ENCODE results near the gene TSHR.
A peak's percentile ranks its signal among the peaks of the same experiment; 100 is the strongest.

Gene TSHR

DNA sequence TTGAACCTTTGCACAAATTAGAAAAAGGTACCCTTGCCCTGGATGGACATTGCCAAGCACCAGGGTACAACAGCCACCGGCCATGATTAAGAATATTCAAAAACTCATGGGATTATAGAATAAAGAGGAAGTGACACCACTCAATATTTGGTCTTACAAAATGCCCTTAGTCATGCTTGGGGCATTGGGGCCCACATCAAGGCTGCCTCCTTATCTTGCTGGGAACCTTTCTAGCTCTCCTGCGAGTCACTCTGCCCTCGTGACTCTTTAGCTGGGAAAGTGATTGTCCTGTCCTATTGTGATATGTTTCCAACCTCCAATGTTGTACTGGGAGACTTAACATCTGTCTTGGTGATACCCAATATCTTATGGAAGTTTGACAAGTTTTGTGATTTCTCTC is 207.5 kb downstream of the TSHR start:
- peak; percentile 13 for DNase-seq
- no peak overlapping the region for H3K4ac ChIP-seq (ENCODE audit: low read depth, low read length)
- no peak overlapping the region for H2AK5ac ChIP-seq (ENCODE audit: low read length)
- no peaks in the 10 kb centered on the region for H3K36me3 ChIP-seq (ENCODE audit: control insufficient read depth, insufficient read depth, low read length)
- no peak overlapping the region for H3K27ac ChIP-seq (ENCODE audit: low read depth, low read length)
- no peak overlapping the region for H3K56ac ChIP-seq (ENCODE audit: low read length)
- no peak overlapping the region for H3K18ac ChIP-seq (ENCODE audit: low read length)
- H4K8ac ChIP-seq (ENCODE audit: low read depth, low read length): no peak overlapping the region
- no peak overlapping the region for H3K23ac ChIP-seq (ENCODE audit: low read length)
- H3K79me1 ChIP-seq (ENCODE audit: low read length): no peaks in the 10 kb centered on the region
- H3K4me3 ChIP-seq (ENCODE audit: low read length): no peak overlapping the region
- no peaks in the 10 kb centered on the region for H3K4me1 ChIP-seq (ENCODE audit: control insufficient read depth, low read depth, low read length)
- H3K9ac ChIP-seq (ENCODE audit: low read length): no peak overlapping the region
- no peak overlapping the region for H2BK120ac ChIP-seq (ENCODE audit: low read depth, low read length)
- H3K27me3 ChIP-seq (ENCODE audit: insufficient read depth, low read length, poor library complexity): no peaks in the 10 kb centered on the region
- H2BK5ac ChIP-seq (ENCODE audit: low read length): no peak overlapping the region
- no peaks in the 10 kb centered on the region for H3K79me2 ChIP-seq (ENCODE audit: control insufficient read depth, insufficient read depth, low read length)
- no CpG with 5 or more reads among the region's 3 CpGs for WGBS (ENCODE audit: extremely low coverage, insufficient coverage, low lambda C conversion rate)
- no peak overlapping the region for H2BK15ac ChIP-seq (replicated peaks; ENCODE audit: low read depth)
- H3K4me2 ChIP-seq (ENCODE audit: low read length): no peak overlapping the region
- no peak overlapping the region for H4K5ac ChIP-seq (ENCODE audit: low read length)

DNA sequence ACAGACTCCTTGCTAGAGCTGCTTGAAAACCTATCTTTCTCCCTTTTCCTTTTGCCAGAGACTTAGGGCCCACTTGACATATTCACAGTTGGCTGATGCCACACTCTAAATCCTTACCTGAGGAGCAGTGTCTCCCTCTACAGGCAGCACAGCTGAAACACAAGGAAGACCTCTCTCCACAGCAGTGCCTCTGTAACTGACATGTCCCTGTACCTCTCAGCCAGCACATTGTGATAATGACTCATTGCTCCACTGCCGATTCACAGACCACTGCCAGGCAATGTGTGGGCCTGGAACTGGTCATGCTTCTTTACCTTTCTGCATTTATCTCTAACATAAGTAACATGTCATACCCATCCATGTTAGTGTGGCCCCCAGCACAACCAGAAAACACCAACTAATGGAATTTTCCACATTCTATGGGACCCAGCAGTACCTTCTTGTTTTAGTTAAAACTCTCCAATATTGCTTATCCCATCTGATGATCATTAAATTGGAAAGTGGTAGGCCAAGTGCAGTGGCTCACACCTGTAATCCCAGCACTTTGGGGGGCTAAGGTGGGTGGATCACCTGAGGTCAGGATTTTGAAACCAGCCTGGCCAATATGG is 208.8 kb downstream of the TSHR start:
- WGBS (ENCODE audit: extremely low coverage, insufficient coverage, low lambda C conversion rate): no CpG with 5 or more reads among the region's 1 CpG
- peak; percentile 96 for DNase-seq
- Histone ChIP-seq H3K79me2 (ENCODE audit: control insufficient read depth, insufficient read depth, low read length) (no peaks in the 10 kb centered on the region), H3K27me3 (ENCODE audit: insufficient read depth, low read length, poor library complexity) (no peaks in the 10 kb centered on the region), H3K4me3 (ENCODE audit: low read length) (no peak overlapping the region), H4K5ac (ENCODE audit: low read length) (no peak overlapping the region), H3K9ac (ENCODE audit: low read length) (no peak overlapping the region), H2AK5ac (ENCODE audit: low read length) (no peak overlapping the region), H3K4me2 (ENCODE audit: low read length) (no peak overlapping the region), H3K18ac (ENCODE audit: low read length) (no peak overlapping the region), H2BK120ac (ENCODE audit: low read depth, low read length) (no peak overlapping the region), H3K56ac (ENCODE audit: low read length) (no peak overlapping the region), H4K8ac (ENCODE audit: low read depth, low read length) (no peak overlapping the region), H3K36me3 (ENCODE audit: control insufficient read depth, insufficient read depth, low read length) (no peaks in the 10 kb centered on the region), H2BK15ac (replicated peaks; ENCODE audit: low read depth) (no peak overlapping the region), H3K79me1 (ENCODE audit: low read length) (no peaks in the 10 kb centered on the region), H3K4ac (ENCODE audit: low read depth, low read length) (no peak overlapping the region), H3K23ac (ENCODE audit: low read length) (no peak overlapping the region), H3K4me1 (ENCODE audit: control insufficient read depth, low read depth, low read length) (no peaks in the 10 kb centered on the region), H2BK5ac (ENCODE audit: low read length) (no peak overlapping the region), H3K27ac (ENCODE audit: low read depth, low read length) (no peak overlapping the region)

DNA sequence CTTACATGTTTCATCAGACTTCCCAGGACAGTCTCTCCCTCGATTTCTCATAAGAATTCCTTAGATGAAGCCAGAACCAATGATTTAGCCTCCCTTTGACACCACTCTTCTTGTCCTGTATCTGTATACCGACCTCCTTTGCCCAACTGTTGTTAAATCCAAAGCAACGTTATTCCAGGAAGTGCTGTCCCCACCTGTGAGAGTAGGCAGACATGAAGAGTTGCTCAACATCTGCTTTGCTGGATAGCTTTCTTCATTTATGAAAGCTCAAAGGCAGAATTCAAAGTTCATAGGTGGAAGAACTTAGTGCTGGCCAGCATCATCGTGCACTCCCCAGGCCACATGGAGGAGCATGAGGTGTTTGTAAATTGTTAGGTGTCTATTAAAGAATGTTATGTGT is 209.8 kb downstream of the TSHR start:
- no peaks in the 10 kb centered on the region for H3K79me1 ChIP-seq (ENCODE audit: low read length)
- no peak overlapping the region for H3K56ac ChIP-seq (ENCODE audit: low read length)
- H3K9ac ChIP-seq (ENCODE audit: low read length): no peak overlapping the region
- no peak overlapping the region for H3K4me2 ChIP-seq (ENCODE audit: low read length)
- H3K4me3 ChIP-seq (ENCODE audit: low read length): no peak overlapping the region
- no peak overlapping the region for H3K23ac ChIP-seq (ENCODE audit: low read length)
- H3K4me1 ChIP-seq (ENCODE audit: control insufficient read depth, low read depth, low read length): no peaks in the 10 kb centered on the region
- H3K36me3 ChIP-seq (ENCODE audit: control insufficient read depth, insufficient read depth, low read length): no peaks in the 10 kb centered on the region
- H4K8ac ChIP-seq (ENCODE audit: low read depth, low read length): no peak overlapping the region
- H4K5ac ChIP-seq (ENCODE audit: low read length): no peak overlapping the region
- no CpG with 5 or more reads among the region's 4 CpGs for WGBS (ENCODE audit: extremely low coverage, insufficient coverage, low lambda C conversion rate)
- H2BK5ac ChIP-seq (ENCODE audit: low read length): no peak overlapping the region
- DNase-seq: no peak
- H3K18ac ChIP-seq (ENCODE audit: low read length): no peak overlapping the region
- H3K4ac ChIP-seq (ENCODE audit: low read depth, low read length): no peak overlapping the region
- no peak overlapping the region for H2BK15ac ChIP-seq (replicated peaks; ENCODE audit: low read depth)
- H3K27ac ChIP-seq (ENCODE audit: low read depth, low read length): no peak overlapping the region
- H2BK120ac ChIP-seq (ENCODE audit: low read depth, low read length): no peak overlapping the region
- no peaks in the 10 kb centered on the region for H3K27me3 ChIP-seq (ENCODE audit: insufficient read depth, low read length, poor library complexity)
- H3K79me2 ChIP-seq (ENCODE audit: control insufficient read depth, insufficient read depth, low read length): no peaks in the 10 kb centered on the region
- H2AK5ac ChIP-seq (ENCODE audit: low read length): no peak overlapping the region

DNA sequence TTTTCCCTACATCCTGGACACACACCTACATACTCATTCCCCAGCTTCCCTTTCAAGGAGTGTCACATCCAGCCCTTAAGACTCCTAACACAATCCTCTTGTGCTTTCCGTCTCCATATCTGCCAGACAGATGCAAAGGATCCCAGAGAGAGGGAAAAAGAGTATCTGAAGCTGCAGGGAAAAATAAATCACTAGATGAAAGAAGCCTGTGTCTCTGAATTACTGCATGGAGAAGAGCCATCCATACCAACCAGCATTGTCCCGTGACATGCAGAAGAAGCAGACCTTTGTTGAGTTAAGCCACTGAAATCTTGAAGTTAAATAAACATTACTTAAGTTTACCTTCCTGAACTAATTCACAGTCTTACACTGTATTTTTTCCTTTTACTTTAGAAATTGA is 210.7 kb downstream of the TSHR start:
- no CpG with 5 or more reads among the region's 2 CpGs for WGBS (ENCODE audit: extremely low coverage, insufficient coverage, low lambda C conversion rate)
- no peak overlapping the region for H2BK120ac ChIP-seq (ENCODE audit: low read depth, low read length)
- no peak overlapping the region for H3K9ac ChIP-seq (ENCODE audit: low read length)
- H3K79me2 ChIP-seq (ENCODE audit: control insufficient read depth, insufficient read depth, low read length): no peaks in the 10 kb centered on the region
- H2BK5ac ChIP-seq (ENCODE audit: low read length): no peak overlapping the region
- no peak overlapping the region for H3K4me2 ChIP-seq (ENCODE audit: low read length)
- no peak overlapping the region for H3K56ac ChIP-seq (ENCODE audit: low read length)
- no peak overlapping the region for H3K4ac ChIP-seq (ENCODE audit: low read depth, low read length)
- no peaks in the 10 kb centered on the region for H3K36me3 ChIP-seq (ENCODE audit: control insufficient read depth, insufficient read depth, low read length)
- H3K4me3 ChIP-seq (ENCODE audit: low read length): no peak overlapping the region
- no peak for DNase-seq
- no peak overlapping the region for H2BK15ac ChIP-seq (replicated peaks; ENCODE audit: low read depth)
- H3K27ac ChIP-seq (ENCODE audit: low read depth, low read length): no peak overlapping the region
- no peak overlapping the region for H3K18ac ChIP-seq (ENCODE audit: low read length)
- no peak overlapping the region for H3K23ac ChIP-seq (ENCODE audit: low read length)
- H4K5ac ChIP-seq (ENCODE audit: low read length): no peak overlapping the region
- no peaks in the 10 kb centered on the region for H3K79me1 ChIP-seq (ENCODE audit: low read length)
- H4K8ac ChIP-seq (ENCODE audit: low read depth, low read length): no peak overlapping the region
- H2AK5ac ChIP-seq (ENCODE audit: low read length): no peak overlapping the region
- H3K4me1 ChIP-seq (ENCODE audit: control insufficient read depth, low read depth, low read length): no peaks in the 10 kb centered on the region
- H3K27me3 ChIP-seq (ENCODE audit: insufficient read depth, low read length, poor library complexity): no peaks in the 10 kb centered on the region

DNA sequence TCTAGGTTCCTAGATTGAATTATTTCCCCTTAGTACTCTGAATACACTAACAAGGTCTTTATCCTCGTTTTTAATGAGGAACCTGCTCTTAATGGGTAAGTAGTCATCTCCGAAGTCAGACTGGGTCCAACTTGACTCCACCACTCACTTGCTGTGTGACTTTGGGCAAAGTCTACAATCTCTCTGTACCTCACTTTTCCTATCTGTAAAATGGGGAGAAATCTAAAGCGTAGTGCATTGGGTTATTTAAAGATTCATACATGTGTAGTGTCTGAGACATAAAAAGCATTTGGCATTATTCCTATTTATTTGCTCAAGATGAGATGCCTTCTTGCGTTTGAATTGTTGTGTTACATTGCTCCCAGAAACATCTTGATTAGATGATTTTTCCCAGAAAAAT is 213.8 kb downstream of the TSHR start:
- no peak overlapping the region for H3K4me3 ChIP-seq (ENCODE audit: low read length)
- DNase-seq: no peak

DNA sequence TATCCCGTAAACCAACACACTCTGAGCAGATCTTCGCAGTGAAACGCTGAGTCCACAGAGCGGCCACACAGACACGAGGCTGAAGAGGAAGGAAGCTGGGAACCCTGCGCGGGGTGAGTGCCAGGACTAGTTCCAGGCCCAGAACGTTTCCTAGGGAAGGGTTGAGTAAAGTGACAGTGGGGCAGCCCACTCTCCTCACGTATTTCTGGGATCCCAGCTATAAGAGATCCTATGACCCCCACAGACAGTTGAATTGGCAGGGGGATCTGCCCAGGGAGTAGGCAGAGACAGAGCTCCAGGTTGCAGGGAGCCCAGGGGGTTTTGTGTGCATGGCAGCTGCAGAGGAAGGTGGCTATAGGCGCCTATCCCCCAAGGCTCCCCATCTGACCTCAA is 214.3 kb downstream of the TSHR start:
- no peaks in the 10 kb centered on the region for H3K27me3 ChIP-seq (ENCODE audit: insufficient read depth, low read length, poor library complexity)
- H3K4me1 ChIP-seq (ENCODE audit: control insufficient read depth, low read depth, low read length): no peaks in the 10 kb centered on the region
- H3K27ac ChIP-seq (ENCODE audit: low read depth, low read length): no peak overlapping the region
- H3K4me2 ChIP-seq (ENCODE audit: low read length): peak overlapping the region; percentile 82
- no peak overlapping the region for H2BK5ac ChIP-seq (ENCODE audit: low read length)
- no peaks in the 10 kb centered on the region for H3K79me1 ChIP-seq (ENCODE audit: low read length)
- WGBS (ENCODE audit: extremely low coverage, insufficient coverage, low lambda C conversion rate): no CpG with 5 or more reads among the region's 10 CpGs
- H3K4ac ChIP-seq (ENCODE audit: low read depth, low read length): peak overlapping the region; percentile 81
- peak overlapping the region; percentile 81 for H3K9ac ChIP-seq (ENCODE audit: low read length)
- DNase-seq: peak; percentile 9
- H3K4me3 ChIP-seq (ENCODE audit: low read length): peak overlapping the region; percentile 57
- H4K8ac ChIP-seq (ENCODE audit: low read depth, low read length): no peak overlapping the region
- no peaks in the 10 kb centered on the region for H3K36me3 ChIP-seq (ENCODE audit: control insufficient read depth, insufficient read depth, low read length)
- peak overlapping the region; percentile 68 for H3K23ac ChIP-seq (ENCODE audit: low read length)
- no peak overlapping the region for H2BK120ac ChIP-seq (ENCODE audit: low read depth, low read length)
- H3K79me2 ChIP-seq (ENCODE audit: control insufficient read depth, insufficient read depth, low read length): no peaks in the 10 kb centered on the region
- peak overlapping the region; percentile 88 for H3K18ac ChIP-seq (ENCODE audit: low read length)
- H3K56ac ChIP-seq (ENCODE audit: low read length): peak overlapping the region; percentile 96
- peak overlapping the region; percentile 24 for H4K5ac ChIP-seq (ENCODE audit: low read length)
- no peak overlapping the region for H2BK15ac ChIP-seq (replicated peaks; ENCODE audit: low read depth)
- no peak overlapping the region for H2AK5ac ChIP-seq (ENCODE audit: low read length)

More for the DNA sequence above, 213.8 kb downstream of the TSHR start:
- Histone ChIP-seq H3K9ac (ENCODE audit: low read length) (peak overlapping the region; percentile 81), H3K18ac (ENCODE audit: low read length) (no peak overlapping the region), H3K27ac (ENCODE audit: low read depth, low read length) (no peak overlapping the region), H2BK5ac (ENCODE audit: low read length) (no peak overlapping the region), H3K23ac (ENCODE audit: low read length) (no peak overlapping the region), H4K5ac (ENCODE audit: low read length) (peak overlapping the region; percentile 24), H3K4ac (ENCODE audit: low read depth, low read length) (no peak overlapping the region), H3K36me3 (ENCODE audit: control insufficient read depth, insufficient read depth, low read length) (no peaks in the 10 kb centered on the region), H4K8ac (ENCODE audit: low read depth, low read length) (no peak overlapping the region), H3K27me3 (ENCODE audit: insufficient read depth, low read length, poor library complexity) (no peaks in the 10 kb centered on the region), H2AK5ac (ENCODE audit: low read length) (no peak overlapping the region), H3K4me1 (ENCODE audit: control insufficient read depth, low read depth, low read length) (no peaks in the 10 kb centered on the region), H2BK15ac (replicated peaks; ENCODE audit: low read depth) (no peak overlapping the region), H3K79me1 (ENCODE audit: low read length) (no peaks in the 10 kb centered on the region), H3K79me2 (ENCODE audit: control insufficient read depth, insufficient read depth, low read length) (no peaks in the 10 kb centered on the region), H2BK120ac (ENCODE audit: low read depth, low read length) (no peak overlapping the region), H3K4me2 (ENCODE audit: low read length) (no peak overlapping the region), H3K56ac (ENCODE audit: low read length) (peak overlapping the region; percentile 96)
- no CpG with 5 or more reads among the region's 4 CpGs for WGBS (ENCODE audit: extremely low coverage, insufficient coverage, low lambda C conversion rate)

Measured in mesendoderm (in vitro differentiated cells).